Skin epidermis (tissue), 12 donors: Measurements from ENCODE around the gene SH3PXD2A.
"Not testable (repeated sequence)": the region's sequence is repeated elsewhere in the genome, so short reads cannot be mapped to it uniquely, and the experiment has no call there.

Experiments
- H3K27ac ChIP-seq, 21 experiments: fragments of 200-600 bp; sonication (generic) in 11 of 21; one replicate each; pipeline ENCODE4 v1.5.0; 2020; ENCODE audit warnings: mild to moderate bottlenecking in 3 of 21, inconsistent platforms in 2 of 21, moderate library complexity in 2 of 21
- H3K4me3 ChIP-seq, 7 experiments: fragments of 200-600 bp; sonication (generic) in 2 of 7; one replicate each; pipeline ENCODE4 v1.5.0; 2020; ENCODE audit warnings: inconsistent platforms in 2 of 7, mild to moderate bottlenecking in 2 of 7, moderate library complexity in 1 of 7

The SH3PXD2A gene

DNA sequence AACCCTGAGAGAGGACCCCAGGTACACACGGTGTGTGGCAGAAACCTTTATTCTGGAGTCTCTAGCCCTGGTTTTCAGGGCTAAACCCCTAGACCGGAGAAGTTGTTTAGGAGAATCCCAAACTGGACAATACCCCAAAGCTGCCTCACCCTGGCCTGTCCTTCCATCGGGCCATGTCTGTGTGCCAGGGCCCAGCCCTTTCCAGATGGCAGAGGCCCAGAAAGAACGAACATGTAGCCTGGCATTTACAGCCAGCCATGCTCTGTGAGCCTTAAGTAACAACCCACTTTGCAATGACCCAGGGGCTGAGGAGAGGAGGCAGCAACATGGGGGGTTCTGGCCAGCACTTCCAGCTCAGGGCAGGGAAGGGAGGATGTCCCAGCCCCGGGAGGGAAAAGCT is 219.8 kb downstream of the SH3PXD2A start:
- Histone ChIP-seq H3K27ac (peak overlapping the region in 5 of 21 experiments; percentile 4 to 50 (median 8)), H3K4me3 (no peak overlapping the region)

DNA sequence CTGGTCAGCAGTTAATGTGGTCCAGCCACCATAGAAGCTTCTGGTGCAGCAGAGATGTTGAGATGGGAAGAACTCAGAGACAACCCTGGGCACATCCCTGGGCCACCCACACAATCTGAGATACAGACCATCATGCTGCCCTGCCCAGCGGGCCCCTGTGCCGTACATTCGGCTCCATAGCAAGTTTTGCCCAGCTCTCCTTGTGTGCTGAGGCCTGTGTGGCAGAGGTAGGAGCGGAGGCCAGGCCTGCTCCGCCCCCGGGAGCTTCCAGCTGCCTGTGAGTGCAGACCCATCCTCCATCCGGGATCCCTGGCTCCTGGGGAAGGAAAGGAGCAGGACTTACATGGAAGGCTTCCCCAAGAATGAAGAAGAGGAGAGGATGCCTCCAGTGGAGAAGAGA is 221.5 kb downstream of the SH3PXD2A start:
- Histone ChIP-seq H3K27ac (no peak overlapping the region), H3K4me3 (no peak overlapping the region)

GRCh38 chr10:103632871-103633270 is 222.5 kb downstream of the SH3PXD2A start:
- not testable (repeated sequence) for H3K4me3 ChIP-seq
- peak overlapping the region in 1 of 21 experiments; percentile 32 for H3K27ac ChIP-seq

DNA sequence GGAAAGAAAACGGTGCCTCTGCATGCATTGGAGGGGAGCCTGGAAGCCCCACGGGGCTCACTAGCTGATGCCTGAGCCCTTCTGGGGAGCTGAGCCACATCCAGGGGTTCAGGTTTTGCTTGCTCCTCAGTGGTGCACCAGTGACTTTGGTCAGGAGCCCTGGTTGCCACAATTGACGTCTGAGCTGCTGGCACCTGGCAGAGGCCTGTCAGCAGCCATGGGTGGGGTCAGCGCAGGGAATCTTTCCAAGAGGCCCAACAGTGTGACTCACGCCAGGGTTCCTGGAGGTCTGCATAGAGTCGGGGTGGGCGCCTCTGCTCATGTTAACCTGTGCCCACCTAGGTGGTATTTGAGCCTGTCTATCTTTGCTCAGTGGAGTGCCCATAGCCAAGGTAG is 223.1 kb downstream of the SH3PXD2A start:
- Histone ChIP-seq H3K4me3 (no peak overlapping the region), H3K27ac (peak overlapping the region in 1 of 21 experiments; percentile 42)

GRCh38 chr10:103630156-103630555 is 225.2 kb downstream of the SH3PXD2A start:
- Histone ChIP-seq H3K27ac (peak overlapping the region in 1 of 21 experiments; percentile 28), H3K4me3 (no peak overlapping the region)

DNA sequence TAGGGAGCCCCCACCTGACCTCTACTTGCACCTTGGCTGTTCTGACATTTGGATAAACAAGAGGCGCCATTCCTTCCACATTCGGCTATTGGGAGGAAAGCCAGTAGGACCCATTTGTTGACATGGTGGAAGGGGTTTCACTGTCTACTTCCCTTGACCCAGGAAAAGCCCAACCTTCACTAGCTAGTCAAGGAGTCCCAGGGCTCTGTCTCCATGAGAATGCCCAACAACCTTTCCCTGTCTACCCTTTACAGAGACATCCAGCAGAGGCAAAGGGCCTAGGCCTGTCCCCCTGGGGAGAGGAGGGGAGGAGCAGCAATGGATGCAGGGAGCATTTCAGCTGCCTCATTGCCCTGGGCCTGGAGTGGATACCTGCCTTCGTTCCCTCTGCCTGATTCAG is 225.8 kb downstream of the SH3PXD2A start:
- peak overlapping the region in 1 of 21 experiments; percentile 28 for H3K27ac ChIP-seq

DNA sequence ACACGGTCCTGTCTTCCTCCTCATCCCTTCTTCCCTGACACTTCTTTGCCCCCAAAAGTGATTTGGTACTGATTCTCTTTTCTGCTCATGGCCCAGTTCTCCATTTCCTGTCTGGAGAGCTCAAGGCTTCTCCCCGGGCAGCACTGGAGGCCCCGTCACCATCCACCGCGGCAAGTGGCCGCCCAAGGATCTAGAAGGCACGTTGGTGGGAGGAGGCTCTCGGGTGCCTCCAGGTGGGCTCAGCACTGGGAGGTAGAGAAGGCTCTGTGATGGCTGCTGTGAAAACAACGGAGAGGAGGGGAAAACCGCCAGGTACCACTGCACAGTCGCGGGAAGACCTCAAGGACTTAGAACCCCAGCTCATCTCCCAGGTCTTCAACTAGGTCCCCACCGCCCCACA is 227.5 kb downstream of the SH3PXD2A start:
- Histone ChIP-seq H3K4me3 (no peak overlapping the region), H3K27ac (no peak overlapping the region)

More for the DNA sequence above, 225.8 kb downstream of the SH3PXD2A start:
- no peak overlapping the region for H3K4me3 ChIP-seq

- no peak overlapping the region for H3K27ac ChIP-seq
- no peak overlapping the region for H3K4me3 ChIP-seq
Observed at GRCh38 chr10:103627111-103627892, 228.1 kb downstream of the SH3PXD2A start.

DNA sequence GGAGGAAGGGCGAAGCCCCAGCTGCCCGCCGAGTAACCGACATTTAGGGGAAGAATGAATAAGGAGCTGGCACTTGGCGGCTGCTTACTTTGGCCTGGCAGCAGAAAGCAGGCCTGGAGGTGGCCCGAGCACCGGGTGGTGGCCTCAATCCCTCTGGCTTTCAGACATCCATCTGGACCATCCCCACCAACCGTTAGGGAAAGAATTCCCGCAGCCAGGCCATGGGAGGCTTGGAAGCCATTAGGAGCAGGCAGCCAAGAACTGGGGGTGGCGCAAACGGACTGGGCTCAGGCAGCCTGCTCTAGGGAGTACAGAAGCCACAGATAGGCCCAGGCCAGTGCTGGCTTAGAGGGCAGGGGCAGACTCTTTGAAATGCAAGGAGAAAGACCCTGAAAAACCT is 229.2 kb downstream of the SH3PXD2A start:
- Histone ChIP-seq H3K27ac (peak overlapping the region in 2 of 21 experiments; percentile 20 to 38), H3K4me3 (no peak overlapping the region)

- peak overlapping the region in 7 of 21 experiments; percentile 6 to 64 (median 36) for H3K27ac ChIP-seq
- H3K4me3 ChIP-seq, result no peak overlapping the region
Observed at GRCh38 chr10:103622935-103623574, 232.3 kb downstream of the SH3PXD2A start.

- peak overlapping the region in 11 of 21 experiments; percentile 4 to 64 (median 50) for H3K27ac ChIP-seq
- no peak overlapping the region for H3K4me3 ChIP-seq
Observed at GRCh38 chr10:103622286-103622685, 233.1 kb downstream of the SH3PXD2A start.

GRCh38 chr10:103621783-103622125 is 233.6 kb downstream of the SH3PXD2A start:
- no peak overlapping the region for H3K4me3 ChIP-seq
- peak overlapping the region in 13 of 21 experiments; percentile 4 to 64 (median 48) for H3K27ac ChIP-seq

DNA sequence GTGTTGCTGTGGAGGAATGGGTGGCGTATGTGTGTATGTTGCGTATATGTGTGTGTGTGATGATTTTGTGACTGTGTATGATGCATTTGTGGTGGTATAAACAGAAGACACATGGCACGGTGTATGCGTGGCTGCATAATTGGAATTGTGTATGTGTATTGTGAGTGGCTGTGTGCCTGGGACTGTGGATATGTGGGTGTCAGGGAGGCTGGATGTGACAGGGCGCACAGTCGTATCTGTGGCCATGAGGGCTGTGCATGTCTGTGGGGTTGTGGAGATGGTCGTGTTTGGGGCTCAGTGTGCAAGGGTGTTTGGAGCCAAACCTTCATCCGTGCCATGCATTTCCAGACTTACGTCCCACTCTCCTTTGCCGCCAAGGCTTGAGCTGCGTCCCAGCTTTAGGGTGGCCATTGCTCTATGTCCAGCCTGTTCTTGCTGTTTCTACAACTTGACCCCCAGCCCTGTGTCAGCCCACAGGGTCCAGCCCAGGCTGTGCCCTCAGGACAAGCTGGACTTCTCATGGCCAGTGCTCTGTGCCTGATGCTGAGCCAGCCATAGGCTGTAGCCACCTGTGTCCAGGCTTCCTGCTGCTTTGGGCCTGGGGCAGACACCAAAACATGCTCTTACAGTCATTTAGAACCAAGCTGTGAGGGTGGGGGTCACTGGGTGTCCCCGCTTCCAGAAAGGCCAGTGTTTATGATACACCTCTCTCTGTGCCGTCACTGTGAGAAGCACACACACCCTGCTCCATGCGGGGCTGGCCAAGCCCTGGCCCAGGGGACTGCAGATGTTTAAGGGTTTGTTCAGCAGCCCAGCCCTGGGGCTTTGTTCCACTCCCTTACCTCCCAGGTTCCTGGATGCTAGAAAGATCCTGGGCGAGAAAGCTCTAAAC is 234.2 kb downstream of the SH3PXD2A start:
- H3K27ac ChIP-seq, result peak overlapping the region in 14 of 21 experiments; percentile 4 to 77 (median 49)
- no peak overlapping the region for H3K4me3 ChIP-seq

- Histone ChIP-seq H3K27ac (peak overlapping the region in 18 of 21 experiments; percentile 9 to 77 (median 50)), H3K4me3 (no peak overlapping the region)
Observed at GRCh38 chr10:103620352-103620740, 235.0 kb downstream of the SH3PXD2A start.

GRCh38 chr10:103619424-103620351 is 235.7 kb downstream of the SH3PXD2A start:
- Histone ChIP-seq H3K4me3 (no peak overlapping the region), H3K27ac (peak overlapping the region in 20 of 21 experiments; percentile 9 to 77 (median 48))

- Histone ChIP-seq H3K27ac (peak overlapping the region in 15 of 21 experiments; percentile 22 to 77 (median 52)), H3K4me3 (no peak overlapping the region)
Observed at GRCh38 chr10:103618575-103619423, 236.6 kb downstream of the SH3PXD2A start.

DNA sequence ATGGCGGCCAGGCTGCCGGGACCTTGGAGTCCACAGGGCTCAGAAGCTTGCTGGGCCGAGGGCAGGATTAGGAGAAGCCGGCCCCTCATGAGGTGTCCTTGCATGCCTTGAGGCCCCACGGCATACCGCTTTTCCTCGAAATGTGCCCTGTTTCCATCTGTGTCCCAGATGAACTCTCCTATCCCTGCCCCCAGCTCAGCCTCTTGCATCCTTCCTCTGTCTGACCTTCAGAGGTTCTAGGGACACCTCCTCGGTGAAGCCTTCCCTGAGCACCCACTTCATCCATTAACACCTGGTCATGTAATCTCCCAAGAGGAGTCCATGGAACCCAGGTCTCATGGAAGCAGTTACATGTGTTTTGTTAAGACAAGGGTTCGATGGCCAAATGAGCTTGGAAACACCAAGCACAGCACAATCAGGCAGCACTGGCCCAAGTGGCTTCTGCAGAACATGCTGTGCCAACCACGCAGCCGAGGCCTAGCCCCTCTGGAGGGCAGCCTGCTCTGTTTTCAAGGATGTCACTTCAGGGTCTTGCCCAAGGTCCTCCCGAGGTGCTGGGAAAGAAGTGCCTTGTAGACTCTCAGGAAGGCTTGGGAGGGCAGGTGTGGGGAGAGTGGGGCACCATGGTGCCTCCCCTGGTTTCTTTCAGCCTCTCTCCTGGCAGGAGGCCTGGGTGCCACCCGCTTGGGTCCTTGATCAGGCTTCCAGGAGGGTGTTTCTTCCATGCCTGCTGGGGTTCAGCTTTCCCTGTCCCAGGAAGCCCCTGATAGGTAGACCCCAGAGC is 237.6 kb downstream of the SH3PXD2A start:
- no peak overlapping the region for H3K4me3 ChIP-seq
- H3K27ac ChIP-seq, result peak overlapping the region in 14 of 21 experiments; percentile 22 to 77 (median 55)
